Measurements from ENCODE around the gene CHORDC1. TPM values are rescaled to one million over a fixed set of nuclear protein-coding genes. Genes with fewer than 3 reads are reported as not detected.

Gene CHORDC1
- total and polyA plus RNA-seq, 2 donors (not counting 3 experiments of a cell fraction or from before 2014, with no cell fraction given): 30.3 to 56.8 TPM

- Histone ChIP-seq H3K9ac (replicated peaks; ENCODE audit: extremely low read depth, insufficient read depth, low read length) (no peak overlapping the region), H3K27me3 (ENCODE audit: control insufficient read depth in 2 of 2, insufficient read depth in 2 of 2, low read length in 2 of 2) (no peaks in the 10 kb centered on the region), H3K9me1 (replicated peaks; ENCODE audit: control insufficient read depth, extremely low read depth, insufficient read depth, low read length) (no peaks in the 10 kb centered on the region), H3K36me3 (ENCODE audit: control insufficient read depth in 2 of 2, extremely low read depth in 1 of 2, insufficient read depth in 2 of 2, low read length in 2 of 2) (no peaks in the 10 kb centered on the region), H3K4me1 (ENCODE audit: control insufficient read depth, extremely low read depth, insufficient read depth, low read length) (peaks cover 2% of the 10 kb centered on the region), H3K27ac (ENCODE audit: insufficient read depth, low read depth, low read length) (no peak overlapping the region), H2AFZ (ENCODE audit: low read depth, low read length) (no peak overlapping the region), H3K79me2 (ENCODE audit: control insufficient read depth, insufficient read depth, low read length) (no peaks in the 10 kb centered on the region), H3K4me3 (replicated peaks in 1 of 3; ENCODE audit: insufficient read depth in 1 of 3, low read depth in 1 of 3, low read length in 3 of 3) (no peak overlapping the region), H3K9me3 (replicated peaks; ENCODE audit: control insufficient read depth, insufficient read depth, low read length) (no peaks in the 10 kb centered on the region), H4K20me1 (replicated peaks; ENCODE audit: control insufficient read depth, extremely low read depth, insufficient read depth, low read length) (no peaks in the 10 kb centered on the region), H3K4me2 (ENCODE audit: insufficient read depth, low read length) (no peak overlapping the region)
- FAIRE-seq: no peak
- dilution Hi-C loops (cut with MboI; ENCODE audit: extremely low pct_ligation_motif_present, low sequenced_read_pairs) (no loop called here), intact Hi-C loops (cut with micrococcal nuclease) (no loop called here)
- no peak for DNase-seq (ENCODE audit: low read depth, low spot score)
- BruUV-seq (replicated peaks): no TSS peak
- POLR2A ChIA-PET: no interaction called here
- CTCF ChIA-PET: interaction anchor here (0.5 to 0.7 kb wide), 2 partner anchors 16 to 623 kb away, joined by 4 read pairs; no protein-coding TSS in a partner anchor
- no peak for TF ChIP-seq FOS (IDR thresholded peaks at IDR 0.05; ENCODE audit: borderline replicate concordance, insufficient read depth, low read length)
These were observed 33.8 kb downstream of the CHORDC1 start for GRCh38 chr11:90189011-90189410.

- no peak overlapping the region for H3K27ac ChIP-seq (ENCODE audit: insufficient read depth, low read depth, low read length)
- no peaks in the 10 kb centered on the region for H3K9me1 ChIP-seq (replicated peaks; ENCODE audit: control insufficient read depth, extremely low read depth, insufficient read depth, low read length)
- no peak for DNase-seq (ENCODE audit: low read depth, low spot score)
- CTCF ChIA-PET: interaction anchor here (1.2 kb wide), 1 partner anchor 17 kb away, joined by 5 read pairs; no protein-coding TSS in a partner anchor
- H3K9ac ChIP-seq (replicated peaks; ENCODE audit: extremely low read depth, insufficient read depth, low read length): no peak overlapping the region
- no peaks in the 10 kb centered on the region for H3K79me2 ChIP-seq (ENCODE audit: control insufficient read depth, insufficient read depth, low read length)
- FAIRE-seq: no peak
- H3K4me2 ChIP-seq (ENCODE audit: insufficient read depth, low read length): no peak overlapping the region
- intact Hi-C loops (cut with micrococcal nuclease) (no loop called here), dilution Hi-C loops (cut with MboI; ENCODE audit: extremely low pct_ligation_motif_present, low sequenced_read_pairs) (no loop called here)
- POLR2A ChIA-PET: no interaction called here
- no peak for TF ChIP-seq POLR2A (IDR thresholded peaks at IDR 0.05; ENCODE audit: low read depth, low read length)
- no peak for TF ChIP-seq FOS (IDR thresholded peaks at IDR 0.05; ENCODE audit: borderline replicate concordance, insufficient read depth, low read length)
- TF ChIP-seq, protein P1, sequence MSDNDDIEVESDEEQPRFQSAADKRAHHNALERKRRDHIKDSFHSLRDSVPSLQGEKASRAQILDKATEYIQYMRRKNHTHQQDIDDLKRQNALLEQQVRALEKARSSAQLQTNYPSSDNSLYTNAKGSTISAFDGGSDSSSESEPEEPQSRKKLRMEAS (IDR thresholded peaks at IDR 0.05; ENCODE audit: insufficient read depth, insufficient read length): no peak
- no peak for TF ChIP-seq MYC (IDR thresholded peaks at IDR 0.05; ENCODE audit: low read depth, low read length)
- no peak for TF ChIP-seq CTCF (IDR thresholded peaks at IDR 0.05; ENCODE audit: extremely low read depth in 1 of 2, insufficient read depth in 1 of 2, low read depth in 1 of 2, low read length in 2 of 2)
- no peak for TF ChIP-seq GATA2 (IDR thresholded peaks at IDR 0.05; ENCODE audit: insufficient read depth, insufficient read length, low read depth, low read length)
- TF ChIP-seq POLR2AphosphoS5 (IDR thresholded peaks at IDR 0.05; ENCODE audit: insufficient read depth, low read depth, low read length): no peak
- TF ChIP-seq JUN (IDR thresholded peaks at IDR 0.05; ENCODE audit: borderline replicate concordance, insufficient read depth, insufficient read length, low read depth): no peak
- TF ChIP-seq EZH2 (IDR thresholded peaks at IDR 0.05; ENCODE audit: borderline replicate concordance, low read depth, low read length, severe bottlenecking): no peak
- H3K36me3 ChIP-seq (ENCODE audit: control insufficient read depth in 2 of 2, extremely low read depth in 1 of 2, insufficient read depth in 2 of 2, low read length in 2 of 2): no peaks in the 10 kb centered on the region
- H2AFZ ChIP-seq (ENCODE audit: low read depth, low read length): no peak overlapping the region
- no peaks in the 10 kb centered on the region for H3K9me3 ChIP-seq (replicated peaks; ENCODE audit: control insufficient read depth, insufficient read depth, low read length)
- H3K27me3 ChIP-seq (ENCODE audit: control insufficient read depth in 2 of 2, insufficient read depth in 2 of 2, low read length in 2 of 2): no peaks in the 10 kb centered on the region
- peaks cover 2% of the 10 kb centered on the region for H3K4me1 ChIP-seq (ENCODE audit: control insufficient read depth, extremely low read depth, insufficient read depth, low read length)
- no peak overlapping the region for H3K4me3 ChIP-seq (replicated peaks in 1 of 3; ENCODE audit: insufficient read depth in 1 of 3, low read depth in 1 of 3, low read length in 3 of 3)
- no peaks in the 10 kb centered on the region for H4K20me1 ChIP-seq (replicated peaks; ENCODE audit: control insufficient read depth, extremely low read depth, insufficient read depth, low read length)
- no TSS peak for BruUV-seq (replicated peaks)
These were observed 35.0 kb downstream of the CHORDC1 start for GRCh38 chr11:90187839-90188238.

Measured in endothelial cell of umbilical vein (primary cell).